GM06990 (cell line): Measurements from ENCODE around the gene OLFM1.
"Not testable (repeated sequence)": the region's sequence is repeated elsewhere in the genome, so short reads cannot be mapped to it uniquely, and the experiment has no call there.

Experiments used
- DNase-seq: peaks from one replicate; pipeline ENCODE4 v3.0.0-alpha.2; 2011; ENCODE audit not compliant: insufficient read length; ENCODE audit errors: extremely low read depth
- H3K27me3 ChIP-seq: replicated peaks from 2 replicates; pipeline ENCODE4 v1.6.0; 2011; ENCODE audit warnings: low read length; ENCODE audit not compliant: control insufficient read depth, insufficient read depth
- H3K36me3 ChIP-seq: 2 replicates; pipeline ENCODE4 v1.5.1; 2011; ENCODE audit warnings: low read length; ENCODE audit not compliant: control insufficient read depth, insufficient read depth
- H3K4me3 ChIP-seq: replicated peaks from 2 replicates; pipeline ENCODE4 v1.5.1; 2011; ENCODE audit warnings: low read depth, mild to moderate bottlenecking, control low read depth, low read length
- CTCF ChIP-seq: IDR thresholded peaks from 2 replicates; pipeline ENCODE4 v1.5.1; 2011; ENCODE audit warnings: low read length, control low read depth, mild to moderate bottlenecking, inconsistent platforms; ENCODE audit not compliant: insufficient read depth, poor library complexity, severe bottlenecking

OLFM1 gene

GRCh38 chr9:135156525-135157510 is 69.3 kb downstream of the OLFM1 start:
- Histone ChIP-seq H3K27me3 (no peaks in the 10 kb centered on the region; the same call in 1 of the 2 replicates), H3K4me3 (no peak overlapping the region), H3K36me3 (no peaks in the 10 kb centered on the region)
- TF ChIP-seq CTCF = no peak
- DNase-seq = no peak

GRCh38 chr9:135157856-135158563 is 70.5 kb downstream of the OLFM1 start:
- Histone ChIP-seq H3K27me3 (no peaks in the 10 kb centered on the region; the same call in 1 of the 2 replicates), H3K4me3 (no peak overlapping the region), H3K36me3 (no peaks in the 10 kb centered on the region)
- no peak for TF ChIP-seq CTCF
- DNase-seq = no peak

- TF ChIP-seq CTCF = no peak
- no peak for DNase-seq
- no peak overlapping the region for H3K4me3 ChIP-seq
- no peaks in the 10 kb centered on the region; the same call in 1 of the 2 replicates for H3K27me3 ChIP-seq
- no peaks in the 10 kb centered on the region for H3K36me3 ChIP-seq
Measured at GRCh38 chr9:135158564-135158937, 71.1 kb downstream of the OLFM1 start.

- H3K36me3 ChIP-seq = no peaks in the 10 kb centered on the region
- H3K4me3 ChIP-seq = no peak overlapping the region
- H3K27me3 ChIP-seq = no peaks in the 10 kb centered on the region; the same call in 1 of the 2 replicates
- TF ChIP-seq CTCF = no peak
- DNase-seq = no peak
Measured at GRCh38 chr9:135159801-135160200, 72.3 kb downstream of the OLFM1 start.

GRCh38 chr9:135160862-135161261 is 73.4 kb downstream of the OLFM1 start:
- DNase-seq = no peak
- Histone ChIP-seq H3K27me3 (no peaks in the 10 kb centered on the region; the same call in 1 of the 2 replicates), H3K36me3 (no peaks in the 10 kb centered on the region), H3K4me3 (no peak overlapping the region)
- no peak for TF ChIP-seq CTCF

- not testable (repeated sequence) for H3K4me3 ChIP-seq, H3K27me3 ChIP-seq, H3K36me3 ChIP-seq, DNase-seq
Measured at GRCh38 chr9:135162599-135162998, 75.1 kb downstream of the OLFM1 start.
